Gastrocnemius medialis (tissue), 4 donors: Measurements from ENCODE around the gene SLC6A17.

Experiments
- POLR2A ChIP-seq, 2 donors: fragments of 450-650 bp; IDR thresholded peaks; one replicate each; pipeline ENCODE4 v1.6.1; 2017; ENCODE audit warnings: antibody characterized with exemption in 2 of 2, mild to moderate bottlenecking in 2 of 2, moderate library complexity in 2 of 2
- TF ChIP-seq, protein P1 (sequence below), 5 experiments: fragments of 450-650 bp in 3 of 5; fragments of 200-600 bp in 2 of 5; sonication (generic) in 2 of 5; IDR thresholded peaks in 4 of 5; conservative IDR thresholded peaks in 1 of 5; 1 replicate in 4 of 5; 2 replicates in 1 of 5; pipeline ENCODE4 v1.5.1; 2016 to 2019; ENCODE audit warnings: antibody characterized with exemption in 5 of 5, mild to moderate bottlenecking in 3 of 5, moderate library complexity in 3 of 5

DNA sequence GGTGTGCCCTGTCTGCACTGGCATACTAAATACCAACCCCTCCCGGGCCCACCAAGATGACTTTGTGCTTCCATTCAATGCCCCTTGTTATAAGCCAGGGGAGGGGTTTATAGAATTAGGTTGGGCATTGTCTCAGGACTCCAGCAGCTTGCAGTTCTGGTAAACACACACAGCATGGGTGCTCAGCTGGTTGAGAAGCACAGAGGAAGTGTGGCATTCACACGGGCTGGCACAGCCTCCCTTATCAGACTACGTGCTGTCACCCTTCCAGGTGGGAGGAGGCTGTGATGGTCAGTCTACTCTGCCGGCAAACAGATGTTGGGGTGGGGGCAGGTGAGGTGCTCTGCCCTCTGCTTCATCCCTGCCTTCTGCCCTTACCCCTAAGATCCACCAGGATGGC, 15.0 kb upstream of the SLC6A17 start:
- TF ChIP-seq POLR2A (IDR thresholded peaks at IDR 0.05) = no peak
- TF ChIP-seq, protein P1, sequence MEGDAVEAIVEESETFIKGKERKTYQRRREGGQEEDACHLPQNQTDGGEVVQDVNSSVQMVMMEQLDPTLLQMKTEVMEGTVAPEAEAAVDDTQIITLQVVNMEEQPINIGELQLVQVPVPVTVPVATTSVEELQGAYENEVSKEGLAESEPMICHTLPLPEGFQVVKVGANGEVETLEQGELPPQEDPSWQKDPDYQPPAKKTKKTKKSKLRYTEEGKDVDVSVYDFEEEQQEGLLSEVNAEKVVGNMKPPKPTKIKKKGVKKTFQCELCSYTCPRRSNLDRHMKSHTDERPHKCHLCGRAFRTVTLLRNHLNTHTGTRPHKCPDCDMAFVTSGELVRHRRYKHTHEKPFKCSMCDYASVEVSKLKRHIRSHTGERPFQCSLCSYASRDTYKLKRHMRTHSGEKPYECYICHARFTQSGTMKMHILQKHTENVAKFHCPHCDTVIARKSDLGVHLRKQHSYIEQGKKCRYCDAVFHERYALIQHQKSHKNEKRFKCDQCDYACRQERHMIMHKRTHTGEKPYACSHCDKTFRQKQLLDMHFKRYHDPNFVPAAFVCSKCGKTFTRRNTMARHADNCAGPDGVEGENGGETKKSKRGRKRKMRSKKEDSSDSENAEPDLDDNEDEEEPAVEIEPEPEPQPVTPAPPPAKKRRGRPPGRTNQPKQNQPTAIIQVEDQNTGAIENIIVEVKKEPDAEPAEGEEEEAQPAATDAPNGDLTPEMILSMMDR (IDR thresholded peaks at IDR 0.05 in 4 of 5, conservative IDR thresholded peaks at IDR 0.05 in 1 of 5) = no peak
